Left ventricle myocardium inferior (tissue), 1 donor: ENCODE data around the gene VPS13A. TPM values are rescaled to one million over a fixed set of nuclear protein-coding genes. Genes with fewer than 3 reads are reported as not detected.

ENCODE experiments used
- DNase-seq: peaks from one replicate; pipeline ENCODE4 v3.0.0-alpha.2; 2020
- H3K27ac ChIP-seq: fragments of 200-600 bp; replicated peaks from 2 replicates; pipeline ENCODE4 v1.8.0; 2021
- H3K27me3 ChIP-seq: fragments of 200-600 bp; 2 replicates; pipeline ENCODE4 v1.8.0; 2021; ENCODE audit warnings: low read depth
- H3K36me3 ChIP-seq: fragments of 200-600 bp; 2 replicates; pipeline ENCODE4 v1.8.0; 2021
- H3K4me1 ChIP-seq: fragments of 200-600 bp; 2 replicates; pipeline ENCODE4 v1.8.0; 2021
- H3K4me3 ChIP-seq: fragments of 200-600 bp; 2 replicates; pipeline ENCODE4 v1.8.0; 2021; ENCODE audit warnings: mild to moderate bottlenecking, moderate library complexity
- H3K9me3 ChIP-seq: fragments of 200-600 bp; replicated peaks from 2 replicates; pipeline ENCODE4 v1.8.0; 2021
- CTCF ChIP-seq: fragments of 200-600 bp; IDR thresholded peaks from 2 replicates; pipeline ENCODE4 v1.8.0; 2021; ENCODE audit warnings: antibody characterized with exemption, mild to moderate bottlenecking, borderline replicate concordance
- intact Hi-C: fragments of 100-400 bp; cut with micrococcal nuclease; formaldehyde crosslinking; loops from one replicate; pipeline ENCODE4 v1.11.0; 2022
- total RNA-seq: library from RNA; stranded (reverse); fragmentation: NEBNext Ultra II Directional; extraction: Animal tissue kit (Norgen Biotek cat#: 25700); gene quantifications from one replicate; pipeline ENCODE4 v1.2.1, GENCODE V29; 2021
- donor health status: DM: no; HTN: yes; CAD: no; lungs with severe emphysema.

Gene VPS13A
- total RNA-seq, 1 donor from 2014 or later = 32.5 TPM

DNA sequence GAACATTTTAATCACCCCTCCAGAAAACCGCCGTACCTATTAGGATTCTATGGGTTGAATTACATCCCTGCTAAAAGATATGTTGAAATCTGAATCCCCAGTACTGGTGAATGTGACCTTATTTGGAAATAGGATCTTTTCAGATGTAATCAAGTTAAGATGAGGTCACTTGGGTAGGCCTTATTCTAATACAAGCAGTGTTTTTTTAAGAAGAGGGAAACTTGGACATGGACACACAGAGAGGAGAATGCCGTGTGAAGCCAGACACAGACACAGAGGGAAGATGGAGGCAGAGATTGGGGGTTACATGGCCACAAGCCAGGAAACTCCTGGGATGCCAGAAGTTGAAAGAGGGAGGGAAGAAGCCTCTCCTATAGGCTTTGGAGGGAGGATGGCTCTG, 287.3 kb downstream of the VPS13A start:
- TF ChIP-seq CTCF = no peak
- Histone ChIP-seq H3K27ac (no peak overlapping the region), H3K9me3 (no peaks in the 10 kb centered on the region), H3K4me1 (no peaks in the 10 kb centered on the region), H3K4me3 (no peak overlapping the region), H3K36me3 (no peaks in the 10 kb centered on the region), H3K27me3 (no peaks in the 10 kb centered on the region)
- DNase-seq = no peak
- intact Hi-C loops = no loop called here

GRCh38 chr9:77469515-77470231, 292.3 kb downstream of the VPS13A start:
- TF ChIP-seq CTCF = no peak
- DNase-seq = no peak
- H3K4me1 ChIP-seq = no peaks in the 10 kb centered on the region
- no peaks in the 10 kb centered on the region for H3K27me3 ChIP-seq
- H3K4me3 ChIP-seq = no peak overlapping the region
- intact Hi-C loops = no loop called here
- no peaks in the 10 kb centered on the region for H3K36me3 ChIP-seq
- peaks cover 25% of the 10 kb centered on the region for H3K9me3 ChIP-seq
- no peak overlapping the region for H3K27ac ChIP-seq

Other genes with a start within 250 kb of the VPS13A start
- not detected for gene FOXB2, start 157.9 kb upstream of the VPS13A start, total RNA-seq